ENCODE results near the gene RSPO1.
"Not testable (repeated sequence)": the region's sequence is repeated elsewhere in the genome, so short reads cannot be mapped to it uniquely, and the experiment has no call there.

Gene RSPO1

DNA sequence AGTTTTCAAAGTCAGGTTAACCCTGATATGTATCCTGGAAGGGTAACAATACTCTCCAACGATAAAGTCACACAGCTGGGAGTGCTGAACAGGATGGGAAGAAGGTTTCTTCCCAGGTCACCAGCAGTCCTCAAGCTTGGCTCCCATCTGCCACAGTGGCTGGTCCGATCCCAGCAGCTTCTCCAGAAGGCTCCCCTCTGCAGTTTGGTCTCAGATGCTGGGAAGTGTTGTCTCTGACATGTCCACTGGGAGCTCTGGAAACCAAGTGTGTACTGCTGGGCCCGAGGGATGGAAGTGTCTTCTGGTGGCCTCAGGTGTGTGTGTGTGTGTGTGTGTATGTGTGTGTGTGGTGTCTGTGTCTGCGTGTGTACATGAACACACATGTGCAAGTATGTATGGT, 22.5 kb downstream of the RSPO1 start:
- DNase-seq = no peak

DNA sequence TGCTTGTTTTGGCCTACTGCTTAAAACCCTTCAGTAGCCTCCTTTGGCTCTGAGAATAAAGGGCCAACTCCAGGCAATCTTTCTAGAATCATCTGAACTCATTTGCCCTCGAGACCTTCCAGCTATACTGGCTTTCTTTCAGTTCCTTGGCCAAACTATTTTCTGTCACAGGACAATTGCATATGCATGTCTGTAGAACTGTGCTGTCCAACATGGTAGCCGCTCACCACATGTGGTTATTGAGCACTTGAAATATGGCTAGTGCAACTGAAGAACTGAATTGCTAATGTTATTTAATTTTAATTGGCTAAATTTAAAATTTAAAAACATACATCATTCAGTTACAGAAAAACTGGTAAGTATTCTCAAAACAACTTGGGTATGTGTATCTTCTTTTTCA, 24.7 kb downstream of the RSPO1 start:
- DNase-seq = no peak

DNA sequence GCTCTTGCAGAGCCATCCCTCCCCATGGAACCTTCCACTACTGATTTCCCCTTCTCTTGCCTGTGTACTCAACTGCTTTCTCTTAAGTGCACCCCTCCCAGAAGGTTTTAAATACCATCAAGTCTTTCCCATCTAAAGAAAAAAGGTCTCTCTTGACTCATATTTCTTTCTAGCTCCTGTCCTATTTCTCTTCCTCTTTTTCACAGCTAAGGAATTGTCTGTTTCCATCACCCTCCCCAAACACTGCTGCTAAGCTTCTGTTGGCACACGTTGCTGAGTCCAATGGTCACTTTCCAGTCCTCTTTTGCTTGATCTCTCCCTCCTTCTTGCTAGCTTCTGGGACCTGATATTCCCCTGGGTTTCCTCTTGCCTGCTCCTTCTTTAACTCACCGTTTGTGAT, 25.7 kb downstream of the RSPO1 start:
- DNase-seq = no peak

DNA sequence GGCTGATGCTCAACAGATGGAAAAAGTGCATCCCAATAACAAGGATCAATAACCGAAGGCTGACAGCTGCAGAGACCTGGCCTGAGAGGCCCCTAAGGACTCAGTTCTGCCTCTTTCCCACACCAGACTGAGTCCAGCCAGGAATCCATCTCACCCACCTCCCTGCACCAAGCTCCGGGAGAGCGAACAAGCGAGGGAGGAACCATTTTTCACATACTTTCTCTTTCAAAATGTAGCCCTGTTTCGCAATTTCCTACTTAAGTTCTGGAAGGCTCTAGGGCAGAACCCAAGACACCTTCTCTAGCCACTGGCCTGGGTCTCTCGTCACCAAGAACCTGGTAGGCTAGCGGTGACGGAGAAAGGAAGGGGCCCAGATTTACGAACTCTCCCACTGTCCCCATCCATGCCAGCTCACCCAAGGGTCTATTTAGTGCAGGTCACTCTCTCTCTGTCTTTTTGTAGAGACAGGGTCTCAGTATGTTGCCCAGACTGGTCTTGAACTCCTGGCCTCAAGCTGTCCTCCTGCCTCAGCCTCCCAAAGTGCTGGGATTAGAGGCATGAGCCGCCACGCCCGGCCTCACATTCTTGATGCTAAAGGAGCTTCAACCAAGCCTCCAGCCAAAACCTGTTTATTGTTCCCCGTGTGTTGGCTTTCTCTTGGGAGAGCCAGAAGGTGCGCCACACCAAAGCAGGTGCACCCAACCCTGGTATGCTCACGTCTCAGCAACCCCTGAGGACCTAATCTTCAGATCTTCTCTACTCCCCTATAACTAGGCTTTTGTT, 28.0 kb downstream of the RSPO1 start:
- DNase-seq = no peak

DNA sequence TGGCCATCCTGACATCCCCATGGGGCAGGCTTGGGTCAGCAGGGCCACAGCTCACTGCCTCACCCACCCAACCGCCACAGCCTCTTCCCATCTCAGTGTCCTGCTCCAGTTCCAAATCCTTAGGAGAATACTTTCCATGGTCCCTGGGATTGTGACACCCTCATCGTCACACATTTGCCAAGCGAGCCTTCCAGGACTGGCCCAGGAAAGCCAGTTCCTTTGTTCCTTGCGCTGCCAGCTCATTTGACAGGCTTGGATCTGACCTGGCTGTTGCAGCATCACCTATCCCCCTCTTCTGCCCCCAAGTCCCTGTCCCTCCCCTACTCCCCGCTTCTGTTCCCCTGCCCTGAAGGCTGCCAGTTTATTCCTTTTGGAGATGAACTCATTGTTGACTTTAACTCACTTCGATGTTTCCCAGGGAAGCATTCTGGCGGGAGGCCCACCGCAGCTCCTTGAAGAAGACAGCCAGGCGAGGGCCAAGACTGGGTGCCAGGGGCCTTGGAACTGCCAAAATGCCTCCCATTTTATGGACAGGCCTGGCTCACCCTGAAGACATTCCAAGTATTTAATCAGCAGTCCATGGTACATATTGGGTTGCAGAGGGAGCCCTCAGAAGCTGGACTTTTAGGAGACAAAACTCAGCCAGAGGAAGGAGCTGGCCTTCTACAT, 28.8 kb downstream of the RSPO1 start:
- no peak for DNase-seq

DNA sequence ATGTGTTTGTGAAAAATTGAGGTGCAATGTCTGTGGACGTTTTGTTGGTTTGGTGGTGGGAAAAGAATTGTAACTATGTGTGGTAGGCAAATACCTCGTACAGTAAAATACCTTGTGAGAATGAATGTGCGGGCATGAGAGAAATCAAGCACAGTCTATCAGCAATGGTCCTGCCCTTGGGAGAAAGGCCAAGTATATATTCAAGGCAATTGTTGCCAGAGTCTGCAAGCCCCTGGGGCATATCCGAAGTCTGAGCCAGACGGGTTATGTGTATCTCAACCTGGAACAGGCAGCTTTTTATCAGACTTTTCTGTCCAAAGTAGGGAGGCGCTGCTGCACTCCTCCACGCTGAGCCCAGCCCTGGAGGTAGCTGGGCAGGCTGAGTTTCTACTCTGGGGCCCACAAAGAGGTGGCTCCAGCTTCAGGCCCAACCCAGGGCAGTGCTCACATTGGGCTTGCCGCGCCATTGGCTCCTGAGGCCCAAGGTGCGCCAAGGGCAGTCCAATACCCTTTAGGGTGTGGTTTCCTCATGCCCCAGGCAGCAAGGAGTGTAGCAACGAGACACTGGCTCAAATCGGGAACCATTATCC, 29.5 kb downstream of the RSPO1 start:
- no peak for DNase-seq

DNA sequence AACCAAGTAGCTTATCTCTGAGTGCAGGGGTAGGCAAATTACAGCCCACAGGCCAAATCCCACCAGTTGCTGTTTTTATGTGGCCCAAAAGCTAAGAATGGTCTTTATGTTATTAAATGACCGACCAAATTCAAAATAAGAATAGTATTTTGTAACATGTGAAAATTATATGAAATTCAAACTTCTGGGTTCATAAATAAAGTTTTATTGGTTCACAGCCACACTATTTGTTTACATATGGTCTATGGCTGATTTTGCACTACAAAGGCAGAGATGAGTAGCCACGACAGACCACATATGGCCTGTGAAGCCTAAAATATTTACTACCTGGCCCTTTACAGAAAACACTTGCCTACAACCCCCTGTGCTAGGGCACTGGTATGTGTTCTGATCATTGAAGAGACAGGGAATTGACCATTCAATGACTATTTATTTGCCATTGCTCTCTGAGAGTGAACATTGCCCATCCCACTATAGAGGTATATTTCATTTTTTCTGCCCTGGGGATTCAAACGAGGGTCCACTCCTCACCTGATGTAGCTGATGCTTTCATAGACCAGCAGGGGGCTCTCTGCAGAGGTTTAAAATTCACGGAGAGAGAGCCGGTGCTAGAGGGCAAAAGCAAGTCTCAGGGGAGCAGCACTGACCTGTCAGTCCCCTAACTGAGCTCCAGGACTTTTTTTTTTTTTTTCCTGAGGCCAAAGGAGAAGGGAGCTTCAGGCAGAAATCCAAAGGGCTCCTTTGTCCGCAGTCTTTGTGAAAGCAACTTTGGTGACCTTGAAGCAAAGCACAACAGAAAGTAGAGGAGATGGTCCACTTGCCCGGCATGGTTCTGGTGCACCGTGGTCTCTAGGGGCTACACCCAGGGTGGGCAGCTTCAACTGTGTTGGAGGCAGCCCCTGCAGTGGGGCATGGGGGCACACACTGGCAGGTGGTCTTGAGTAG, 31.7 kb downstream of the RSPO1 start:
- peak in 1 of 4 experiments; percentile 2 for DNase-seq

DNA sequence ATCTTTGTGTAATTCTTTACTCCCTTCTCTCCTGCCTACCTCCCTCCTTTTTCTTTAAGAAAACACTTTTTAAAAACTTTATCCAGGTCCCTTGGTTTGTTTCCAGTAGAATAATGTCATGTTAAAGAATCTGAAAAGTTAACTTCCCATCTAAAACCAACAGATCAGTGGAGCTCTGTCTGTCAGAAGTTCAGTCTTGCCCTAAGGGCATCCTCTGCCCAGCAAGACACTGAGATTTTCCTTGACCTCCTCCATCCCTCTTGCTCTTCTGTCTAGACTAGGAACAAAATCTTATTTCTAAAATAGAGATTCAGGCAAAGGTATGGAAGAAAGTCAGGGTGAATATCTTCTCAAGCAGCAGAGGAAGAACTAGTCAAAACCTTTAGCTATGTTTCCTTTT, 33.3 kb downstream of the RSPO1 start:
- DNase-seq = no peak

DNA sequence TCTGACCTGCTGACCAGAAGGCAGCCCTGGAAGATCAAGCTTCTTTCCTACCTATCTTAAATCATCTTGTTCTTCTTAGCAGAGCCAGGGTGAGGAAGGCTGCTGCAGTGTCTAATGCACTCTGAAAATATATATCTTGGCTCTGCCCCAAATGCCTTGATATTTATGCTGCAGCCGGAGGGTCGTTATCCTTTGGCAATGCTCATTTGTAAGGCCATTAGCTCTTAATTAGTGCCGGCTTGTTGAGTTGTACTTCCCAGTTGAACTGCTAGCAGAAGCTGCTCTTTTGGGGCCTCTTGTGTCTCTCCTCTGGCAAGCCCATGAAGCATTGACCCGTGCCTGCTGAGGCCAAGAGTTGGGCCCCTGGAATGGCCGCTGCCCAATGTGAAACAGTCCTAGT, 34.8 kb downstream of the RSPO1 start:
- DNase-seq = no peak

DNA sequence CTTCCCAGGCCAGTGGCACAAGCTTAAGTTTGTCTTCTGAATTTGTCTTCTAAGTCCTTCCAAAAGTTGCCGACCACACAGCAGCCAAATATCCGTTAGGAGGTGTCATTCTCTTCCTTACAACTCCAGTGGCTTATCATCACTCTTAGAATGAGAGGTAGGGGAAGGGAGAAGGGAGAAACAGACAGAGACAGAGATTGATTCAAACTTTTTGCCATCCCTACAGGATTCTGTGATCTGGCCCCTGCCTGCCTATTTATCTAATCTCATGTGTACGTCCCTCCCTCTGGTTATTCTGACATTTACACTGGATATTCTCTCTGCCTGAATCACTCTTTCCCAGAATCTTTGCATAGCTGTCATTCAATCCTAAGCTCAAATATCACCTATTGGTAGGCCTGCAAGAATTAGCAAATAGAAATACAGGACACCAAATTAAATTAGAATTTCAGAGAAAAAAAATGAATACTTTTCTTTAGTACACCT, 38.5 kb downstream of the RSPO1 start:
- DNase-seq = no peak

DNA sequence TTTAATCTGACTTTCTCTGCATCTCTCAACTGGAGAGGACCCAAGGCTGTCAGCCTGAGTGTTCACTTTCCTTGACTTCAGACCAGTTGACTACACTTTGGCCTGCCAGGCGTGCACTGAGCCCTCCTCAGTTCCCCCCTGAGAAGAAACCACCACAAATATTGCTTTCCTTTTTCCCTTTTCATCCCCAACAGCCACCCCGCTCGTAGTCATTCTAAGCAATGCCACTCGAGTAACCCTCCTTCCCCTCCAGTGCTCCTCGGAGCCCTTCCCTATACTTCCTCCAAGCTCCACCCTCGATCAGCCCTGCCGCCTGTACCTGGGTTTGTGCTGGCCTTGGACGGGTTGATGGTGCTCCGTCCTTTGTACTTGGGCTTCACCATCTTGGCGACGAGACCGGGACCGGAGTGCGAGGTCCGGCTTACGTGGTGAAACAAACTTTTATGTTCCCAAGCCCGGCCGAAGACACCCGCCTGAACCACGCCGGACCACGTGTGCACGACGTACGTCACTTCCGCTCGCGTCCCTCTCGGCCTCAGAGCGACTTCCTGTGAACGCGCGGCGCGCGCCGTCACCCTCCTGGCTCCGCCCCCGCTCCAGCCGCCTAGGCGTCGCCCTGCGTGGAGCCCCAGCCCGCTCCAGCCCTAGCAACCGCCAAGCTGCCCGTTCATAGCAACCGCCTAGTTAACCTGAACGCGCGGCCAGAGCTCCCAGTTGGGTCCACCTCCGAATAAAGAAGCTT, 39.1 kb downstream of the RSPO1 start, which contains the start of gene GNL2:
GNL2 (minus strand) TSS at position 498 of the 742 bp plus-strand sequence; CDS start at position 383, 115 bp downstream.
- peak; percentile 84 to 93 (median 87) for DNase-seq

DNA sequence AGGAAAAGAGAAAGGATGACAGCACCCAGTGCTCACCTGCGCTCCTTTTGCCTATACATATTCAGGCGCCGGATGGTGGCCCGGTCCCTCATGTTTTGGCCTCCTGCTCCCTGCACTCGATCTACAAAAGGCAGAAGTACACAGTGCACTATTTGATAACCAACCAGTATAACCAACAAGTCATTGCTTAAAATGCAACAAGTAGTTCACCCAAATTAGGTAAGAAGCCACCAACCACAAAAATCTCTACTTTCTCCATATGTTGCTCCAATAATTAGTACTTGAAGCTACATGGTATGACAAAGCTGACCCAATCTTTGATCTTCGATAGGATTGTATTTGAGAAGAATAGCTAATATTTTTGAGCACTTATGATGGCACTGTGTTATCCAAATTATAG, 41.0 kb downstream of the RSPO1 start:
- DNase-seq = no peak

DNA sequence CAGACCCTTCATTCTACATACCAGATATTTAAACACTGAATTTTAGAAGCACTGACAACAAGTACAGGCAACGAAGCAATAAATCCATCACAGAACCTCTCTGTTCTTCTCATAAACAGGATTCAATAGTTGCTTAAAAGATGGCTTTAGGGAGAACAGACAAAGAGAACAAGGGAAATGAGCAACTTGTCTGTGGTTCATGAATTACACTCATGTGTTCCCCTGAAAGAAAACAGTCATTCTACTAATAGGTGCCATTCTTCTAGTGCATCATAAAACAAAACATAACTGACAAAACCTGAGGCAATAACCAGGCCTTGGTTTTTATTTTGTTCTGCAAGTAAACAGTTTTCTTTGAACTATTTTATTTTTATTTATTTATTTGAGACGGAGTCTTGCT, 45.8 kb downstream of the RSPO1 start:
- no peak for DNase-seq

DNA sequence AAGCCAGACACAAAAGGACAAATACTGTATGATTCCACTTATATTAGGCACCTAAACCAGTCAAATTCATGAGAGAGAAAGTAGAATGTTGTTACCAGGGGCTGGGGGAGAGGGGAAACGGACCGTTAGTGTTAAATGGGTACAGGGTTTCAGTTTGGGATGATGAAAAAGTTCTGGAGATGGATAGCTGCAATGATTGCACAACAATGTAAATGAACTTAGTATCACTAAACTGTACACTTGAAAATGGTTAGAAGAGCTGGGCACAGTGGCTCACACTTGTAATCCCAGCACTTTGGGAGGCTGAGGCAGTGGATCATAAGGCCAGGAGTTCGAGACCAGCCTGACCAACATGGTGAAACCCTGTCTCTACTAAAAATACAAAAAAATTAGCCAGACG, 50.1 kb downstream of the RSPO1 start:
- DNase-seq = not testable (repeated sequence)

DNA sequence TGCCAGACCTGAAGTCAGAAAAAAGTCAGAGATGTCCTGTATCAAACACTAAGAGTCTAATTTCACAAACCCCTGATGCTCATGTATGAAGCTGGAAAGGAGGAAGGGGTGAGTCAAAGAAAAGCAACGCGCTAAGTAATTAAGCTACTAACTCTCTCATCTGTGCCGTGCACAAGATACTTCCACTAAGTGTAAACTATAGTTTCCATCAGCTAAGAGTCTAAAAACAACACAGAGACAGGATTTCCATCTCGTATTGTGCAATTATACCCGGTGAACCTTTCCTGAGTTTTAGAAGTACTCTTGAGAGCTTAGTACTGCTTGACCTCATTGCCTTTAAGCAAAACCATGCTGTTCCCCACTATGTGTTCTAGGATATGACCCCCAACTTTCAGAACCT, 59.0 kb downstream of the RSPO1 start:
- DNase-seq = no peak

DNA sequence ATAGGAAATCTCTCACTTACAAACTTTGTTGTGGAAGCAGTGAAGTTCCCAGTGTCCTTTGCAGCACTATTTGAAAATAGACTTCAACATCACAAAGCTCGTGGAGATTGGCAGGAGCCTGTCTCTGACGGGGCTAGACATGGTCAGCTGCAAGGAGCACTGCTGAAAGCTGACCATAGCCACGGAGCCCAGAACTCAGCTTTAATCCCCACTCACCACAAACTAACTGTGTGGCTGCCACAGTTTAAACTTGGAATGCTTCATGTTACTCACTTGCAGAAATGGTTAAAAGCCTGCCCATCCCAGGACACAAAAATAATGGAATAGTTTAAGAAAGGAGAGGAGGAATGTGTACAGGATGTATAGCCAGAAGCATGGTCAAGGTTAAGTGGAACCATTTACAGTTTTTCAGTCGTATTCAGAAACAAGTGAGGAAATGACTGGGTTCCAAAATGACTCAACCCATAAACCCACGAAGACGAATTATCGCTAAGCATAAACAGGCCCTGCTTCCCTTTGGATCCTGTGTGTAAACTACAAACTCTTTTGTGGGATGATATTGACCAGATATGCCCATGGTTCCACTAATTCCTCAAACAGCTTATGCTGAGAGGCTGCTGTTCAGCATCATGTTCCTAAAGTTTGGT, 59.7 kb downstream of the RSPO1 start:
- DNase-seq = no peak

DNA sequence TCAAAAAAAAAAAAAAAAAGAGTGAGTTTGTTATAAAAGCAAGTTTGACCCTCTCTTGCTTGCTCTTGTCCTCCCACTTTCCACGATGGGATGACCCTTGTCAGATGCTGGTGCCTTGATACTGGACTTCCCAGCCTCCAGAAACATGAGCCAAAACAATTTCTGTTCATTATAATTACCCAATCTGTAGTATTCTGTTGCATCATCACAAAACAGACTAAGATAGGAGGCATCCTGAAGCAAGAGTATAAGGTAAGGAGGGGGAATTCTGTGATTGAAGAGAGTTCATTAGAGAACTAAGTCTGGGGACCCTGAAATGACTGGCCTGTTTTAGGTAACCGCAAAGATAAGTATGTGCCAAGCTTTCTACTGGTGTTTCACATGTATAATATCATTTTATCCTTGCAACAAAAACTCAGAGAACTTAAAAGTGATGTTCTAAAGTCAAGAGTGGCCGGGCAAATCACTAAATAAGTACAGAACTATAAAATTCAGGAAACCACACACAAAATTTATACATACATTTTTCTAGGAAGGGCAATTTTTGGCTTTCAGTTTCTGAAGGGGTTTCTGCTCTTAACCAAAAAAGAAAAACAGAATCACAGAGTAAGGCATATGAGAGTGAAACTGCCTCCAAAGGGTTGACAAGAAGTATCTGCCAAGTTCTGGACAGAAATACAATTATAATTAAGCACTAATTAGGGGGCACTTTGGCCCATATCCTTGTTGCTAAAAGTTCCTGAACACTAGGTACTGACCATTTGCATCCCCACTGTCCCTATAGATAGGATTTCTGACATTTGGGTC, 64.0 kb downstream of the RSPO1 start:
- DNase-seq = no peak

DNA sequence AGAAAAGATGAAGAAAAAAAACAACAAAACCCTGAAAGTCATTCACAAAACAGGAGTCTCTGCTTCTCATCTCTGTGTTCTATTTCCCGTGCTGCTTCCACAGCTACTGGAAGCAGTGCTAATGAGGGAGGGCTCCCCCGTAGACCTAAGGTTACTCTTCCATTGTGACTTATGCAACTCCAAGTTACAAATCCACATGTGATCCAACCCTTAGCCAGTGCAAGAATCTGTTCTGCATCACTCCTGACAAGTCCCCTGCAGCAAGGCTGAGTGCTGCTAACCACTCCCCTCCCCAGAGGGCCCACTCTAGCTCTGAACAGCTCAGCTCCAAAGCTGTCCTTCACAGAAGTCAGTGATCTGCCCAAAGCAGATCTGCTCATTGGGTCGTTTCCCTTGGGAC, 67.7 kb downstream of the RSPO1 start:
- DNase-seq = no peak

DNA sequence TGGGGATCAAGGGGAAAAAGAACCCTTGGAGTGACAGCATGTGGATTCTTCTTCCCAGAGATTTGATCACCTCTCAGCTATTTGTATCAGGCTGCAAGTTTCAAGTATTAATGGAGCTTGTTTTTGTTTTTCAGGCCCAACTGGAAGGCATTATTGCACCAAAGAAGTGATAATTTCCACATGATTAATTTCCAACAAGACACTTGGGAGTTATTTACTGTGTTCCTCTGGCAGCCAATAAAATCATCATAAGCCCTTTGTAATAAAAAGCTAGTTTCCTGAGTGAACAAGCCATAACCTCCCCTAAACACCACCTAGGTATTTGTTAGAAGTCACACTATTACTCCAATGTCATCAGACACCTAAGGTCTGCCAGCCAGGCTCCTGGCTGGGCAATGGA, 69.8 kb downstream of the RSPO1 start:
- no peak for DNase-seq

DNA sequence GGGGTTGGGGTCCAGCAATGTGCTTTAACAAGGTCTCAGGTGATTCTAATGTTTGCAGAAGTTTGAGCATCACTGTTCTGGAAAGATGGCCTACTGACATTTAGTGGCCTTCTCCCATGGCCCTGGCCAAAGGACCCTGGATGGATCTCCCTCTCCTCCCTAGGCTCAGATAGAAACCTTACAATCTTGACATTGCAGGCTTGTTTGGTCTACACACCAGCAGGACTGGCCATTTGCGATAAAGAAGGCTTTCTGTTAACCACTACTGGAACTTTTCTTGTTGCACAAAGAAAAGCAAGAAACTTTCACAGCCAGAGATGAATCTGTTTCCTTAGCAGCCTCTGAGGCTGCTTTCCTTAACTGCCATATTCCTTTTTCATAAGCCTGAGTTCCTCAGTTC, 71.7 kb downstream of the RSPO1 start:
- DNase-seq = no peak
